Middle frontal gyrus (tissue), 1 donor: ENCODE results near the gene TFDP2.
"Not testable (repeated sequence)": the region's sequence is repeated elsewhere in the genome, so short reads cannot be mapped to it uniquely, and the experiment has no call there.

Experiments used
- DNase-seq: peaks from one replicate; pipeline ENCODE4 v3.0.0-alpha.2; 2015; ENCODE audit warnings: low spot score; ENCODE audit errors: extremely low spot score

Gene TFDP2

GRCh38 chr3:142075656-142076055 is 73.7 kb downstream of the TFDP2 start:
- not testable (repeated sequence) for DNase-seq

- DNase-seq, result no peak
Measured at GRCh38 chr3:142072816-142073215, 76.5 kb downstream of the TFDP2 start.

GRCh38 chr3:142065932-142066331 is 83.4 kb downstream of the TFDP2 start:
- DNase-seq, result no peak

- DNase-seq, result no peak
Measured at GRCh38 chr3:142065344-142065743, 84.0 kb downstream of the TFDP2 start.

GRCh38 chr3:142064454-142064853 is 84.9 kb downstream of the TFDP2 start:
- DNase-seq, result no peak

GRCh38 chr3:142057331-142057725 is 92.0 kb downstream of the TFDP2 start:
- no peak for DNase-seq

GRCh38 chr3:142056656-142057330 is 92.6 kb downstream of the TFDP2 start:
- no peak for DNase-seq

GRCh38 chr3:142053835-142054234 is 95.5 kb downstream of the TFDP2 start:
- DNase-seq, result no peak

- DNase-seq, result no peak
Measured at GRCh38 chr3:142053244-142053643, 96.1 kb downstream of the TFDP2 start.

GRCh38 chr3:142051351-142051750 is 98.0 kb downstream of the TFDP2 start:
- no peak for DNase-seq

GRCh38 chr3:142047021-142047369 is 102.3 kb downstream of the TFDP2 start:
- DNase-seq, result no peak

- DNase-seq, result no peak
Measured at GRCh38 chr3:142046320-142047020, 102.9 kb downstream of the TFDP2 start.

GRCh38 chr3:142040941-142041491 is 108.3 kb downstream of the TFDP2 start:
- DNase-seq, result no peak

GRCh38 chr3:142035308-142035922 is 113.9 kb downstream of the TFDP2 start:
- DNase-seq, result no peak

GRCh38 chr3:142033292-142033691 is 116.1 kb downstream of the TFDP2 start:
- DNase-seq, result no peak

GRCh38 chr3:142031575-142031974 is 117.8 kb downstream of the TFDP2 start:
- DNase-seq, result no peak

- DNase-seq, result no peak
Measured at GRCh38 chr3:142029791-142030190, 119.6 kb downstream of the TFDP2 start.

GRCh38 chr3:142029052-142029642 is 120.2 kb downstream of the TFDP2 start:
- DNase-seq, result no peak

- DNase-seq, result no peak
Measured at GRCh38 chr3:142028243-142028777, 121.0 kb downstream of the TFDP2 start.

- DNase-seq, result no peak
Measured at GRCh38 chr3:142027735-142028134, 121.6 kb downstream of the TFDP2 start.

GRCh38 chr3:142027300-142027699 is 122.0 kb downstream of the TFDP2 start:
- no peak for DNase-seq

- no peak for DNase-seq
Measured at GRCh38 chr3:142026333-142026732, 123.0 kb downstream of the TFDP2 start.
